ENCODE results near the gene C1orf167. TPM values are rescaled to one million over a fixed set of nuclear protein-coding genes. Genes with fewer than 3 reads are reported as not detected.

The C1orf167 gene
- total RNA-seq, 1 donor: 0.36 TPM

DNA sequence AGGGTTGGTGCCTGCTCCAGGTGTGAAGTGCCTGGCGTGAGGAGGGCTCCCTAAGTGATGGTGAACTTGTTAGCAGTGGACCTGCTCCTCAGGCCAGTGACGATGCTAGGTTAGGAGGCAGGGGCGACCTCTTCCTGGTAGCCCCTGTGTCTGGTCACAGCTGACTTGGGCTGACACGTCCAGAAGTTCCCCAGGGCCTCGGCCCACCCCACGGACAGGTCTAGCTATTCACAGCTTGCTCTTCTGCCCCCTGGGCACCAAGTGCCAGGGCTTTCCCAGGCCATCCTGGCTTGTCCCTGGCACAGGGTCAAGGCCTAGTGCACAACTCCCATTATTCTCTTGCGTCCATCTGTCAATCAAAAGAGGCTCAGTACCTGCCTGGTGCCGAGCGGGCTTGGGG lies 10.9 kb upstream of the C1orf167 start:
- no peak for DNase-seq (ENCODE audit: low read depth)
- TF ChIP-seq, protein P1, sequence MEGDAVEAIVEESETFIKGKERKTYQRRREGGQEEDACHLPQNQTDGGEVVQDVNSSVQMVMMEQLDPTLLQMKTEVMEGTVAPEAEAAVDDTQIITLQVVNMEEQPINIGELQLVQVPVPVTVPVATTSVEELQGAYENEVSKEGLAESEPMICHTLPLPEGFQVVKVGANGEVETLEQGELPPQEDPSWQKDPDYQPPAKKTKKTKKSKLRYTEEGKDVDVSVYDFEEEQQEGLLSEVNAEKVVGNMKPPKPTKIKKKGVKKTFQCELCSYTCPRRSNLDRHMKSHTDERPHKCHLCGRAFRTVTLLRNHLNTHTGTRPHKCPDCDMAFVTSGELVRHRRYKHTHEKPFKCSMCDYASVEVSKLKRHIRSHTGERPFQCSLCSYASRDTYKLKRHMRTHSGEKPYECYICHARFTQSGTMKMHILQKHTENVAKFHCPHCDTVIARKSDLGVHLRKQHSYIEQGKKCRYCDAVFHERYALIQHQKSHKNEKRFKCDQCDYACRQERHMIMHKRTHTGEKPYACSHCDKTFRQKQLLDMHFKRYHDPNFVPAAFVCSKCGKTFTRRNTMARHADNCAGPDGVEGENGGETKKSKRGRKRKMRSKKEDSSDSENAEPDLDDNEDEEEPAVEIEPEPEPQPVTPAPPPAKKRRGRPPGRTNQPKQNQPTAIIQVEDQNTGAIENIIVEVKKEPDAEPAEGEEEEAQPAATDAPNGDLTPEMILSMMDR (IDR thresholded peaks at IDR 0.05; ENCODE audit: insufficient read depth, low read length): no peak
- H3K4me3 ChIP-seq (ENCODE audit: low read depth, low read length): no peak overlapping the region

DNA sequence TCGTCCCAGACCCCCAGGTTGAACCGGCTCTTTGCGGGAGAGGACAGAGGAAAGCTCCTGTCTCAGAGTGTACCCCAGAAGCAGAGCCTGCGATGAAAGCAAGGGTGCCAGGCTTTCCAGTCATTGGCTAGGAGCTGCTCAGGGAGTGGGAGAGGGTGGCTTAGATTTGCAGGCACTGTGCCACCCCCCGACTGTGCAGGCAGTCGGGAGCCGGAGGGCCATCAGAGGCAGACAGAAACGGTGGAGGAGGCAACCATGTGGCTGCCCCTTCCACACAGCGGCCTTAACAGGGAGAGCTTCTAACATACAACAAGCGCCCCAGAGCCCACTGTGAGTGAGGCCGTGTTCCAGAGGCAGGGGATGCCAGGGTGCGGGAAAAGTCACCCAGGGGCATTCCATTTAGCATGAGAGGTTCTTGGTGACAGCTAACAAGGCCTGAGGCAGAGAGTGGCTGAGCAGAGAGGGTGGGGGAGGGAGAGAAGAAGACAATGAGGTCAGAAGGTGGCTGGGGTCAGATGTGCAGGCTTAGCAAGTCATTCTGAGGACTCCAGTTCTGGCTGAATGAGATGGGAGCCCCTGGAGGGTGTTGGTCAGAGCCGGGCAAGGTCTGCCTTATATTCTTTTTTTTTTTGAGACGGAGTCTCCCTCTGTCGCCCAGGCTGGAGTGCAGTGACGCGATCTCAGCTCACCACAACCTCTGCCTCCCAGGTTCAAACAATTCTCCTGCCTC lies 9.5 kb upstream of the C1orf167 start:
- no peak for DNase-seq (ENCODE audit: low read depth)
- no peak overlapping the region for H3K4me3 ChIP-seq (ENCODE audit: low read depth, low read length)
- TF ChIP-seq, protein P1 (IDR thresholded peaks at IDR 0.05; ENCODE audit: insufficient read depth, low read length): no peak

GRCh38 chr1:11753555-11754208 lies 8.3 kb upstream of the C1orf167 start:
- DNase-seq (ENCODE audit: low read depth): peak; percentile 12
- H3K4me3 ChIP-seq (ENCODE audit: low read depth, low read length): no peak overlapping the region
- TF ChIP-seq, protein P1 (IDR thresholded peaks at IDR 0.05; ENCODE audit: insufficient read depth, low read length): no peak

DNA sequence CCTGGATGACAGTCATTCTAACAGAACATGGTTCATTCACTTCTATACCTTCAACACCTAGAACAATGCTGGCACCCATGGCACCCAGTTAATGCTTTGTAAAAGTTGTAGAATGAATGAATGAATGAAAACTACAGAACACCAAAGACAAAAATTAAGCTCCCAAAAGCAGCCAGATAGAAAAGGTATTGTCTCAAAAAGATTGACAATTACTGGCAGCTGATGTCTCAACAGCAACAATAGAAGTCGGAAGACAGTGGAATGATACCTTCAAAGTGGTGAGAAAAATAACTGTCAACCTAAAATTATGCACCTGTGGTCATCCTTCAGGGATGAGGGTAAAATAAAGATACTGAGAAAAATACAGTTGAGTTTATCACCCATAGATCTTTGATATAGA lies 4.9 kb upstream of the C1orf167 start:
- no peak for DNase-seq (ENCODE audit: low read depth)
- TF ChIP-seq, protein P1 (IDR thresholded peaks at IDR 0.05; ENCODE audit: insufficient read depth, low read length): no peak

GRCh38 chr1:11759791-11760190 lies 2.2 kb upstream of the C1orf167 start:
- TF ChIP-seq, protein P1 (IDR thresholded peaks at IDR 0.05; ENCODE audit: insufficient read depth, low read length): no peak
- no peak for DNase-seq (ENCODE audit: low read depth)

More for the DNA sequence above, 4.9 kb upstream of the C1orf167 start:
- no peak overlapping the region for H3K4me3 ChIP-seq (ENCODE audit: low read depth, low read length)

GRCh38 chr1:11761285-11761684 lies 708 bp upstream of the C1orf167 start:
- TF ChIP-seq, protein P1 (IDR thresholded peaks at IDR 0.05; ENCODE audit: insufficient read depth, low read length): no peak
- no peak for DNase-seq (ENCODE audit: low read depth)
- no peak overlapping the region for H3K4me3 ChIP-seq (ENCODE audit: low read depth, low read length)

More at GRCh38 chr1:11759791-11760190, 2.2 kb upstream of the C1orf167 start:
- no peak overlapping the region for H3K4me3 ChIP-seq (ENCODE audit: low read depth, low read length)
